GM12865 (cell line): Measurements from ENCODE around the gene ABCC3.

Source experiments
- DNase-seq: peaks from one replicate; pipeline ENCODE4 v3.0.0; 2010; ENCODE audit warnings: low read depth
- H3K4me3 ChIP-seq: 2 replicates; pipeline ENCODE4 v1.5.1; 2011; ENCODE audit warnings: mild to moderate bottlenecking, low read depth, low read length, control low read depth
- CTCF ChIP-seq: IDR thresholded peaks from 2 replicates; pipeline ENCODE4 v1.5.1; 2011; ENCODE audit warnings: low read length, control low read depth, low read depth, inconsistent platforms; ENCODE audit not compliant: insufficient read depth; ENCODE audit errors: missing control alignments

The ABCC3 gene

GRCh38 chr17:50631908-50632571 is 2.6 kb upstream of the ABCC3 start:
- TF ChIP-seq CTCF, result no peak
- DNase-seq, result peak; percentile 35
- no peak overlapping the region; the same call in 1 of the 2 replicates for H3K4me3 ChIP-seq

- TF ChIP-seq CTCF, result no peak
- H3K4me3 ChIP-seq, result peak overlapping the region; percentile 42
- peak; percentile 80 for DNase-seq
These were observed 2.0 kb upstream of the ABCC3 start for GRCh38 chr17:50632637-50633036.

GRCh38 chr17:50633683-50634082 is 998 bp upstream of the ABCC3 start:
- peak overlapping the region; percentile 42 for H3K4me3 ChIP-seq
- no peak for TF ChIP-seq CTCF
- no peak for DNase-seq

- no peak for DNase-seq
- peak overlapping the region; percentile 42 for H3K4me3 ChIP-seq
- no peak for TF ChIP-seq CTCF
These were observed 442 bp downstream of the ABCC3 start for GRCh38 chr17:50634915-50635731.

- DNase-seq, result no peak
- H3K4me3 ChIP-seq, result no peak overlapping the region
- TF ChIP-seq CTCF, result no peak
These were observed 976 bp downstream of the ABCC3 start for GRCh38 chr17:50635732-50635981.

GRCh38 chr17:50635982-50636803 is 1.5 kb downstream of the ABCC3 start:
- TF ChIP-seq CTCF, result no peak
- H3K4me3 ChIP-seq, result no peak overlapping the region

More at GRCh38 chr17:50635982-50636803, 1.5 kb downstream of the ABCC3 start:
- DNase-seq, result no peak
